ENCODE measurements around the gene ANKRD7.
A peak's percentile ranks its signal among the peaks of the same experiment; 100 is the strongest.

Gene ANKRD7

GRCh38 chr7:118214051-118214832 lies 10.3 kb upstream of the ANKRD7 start:
- peak overlapping the region; percentile 89 for H3K4me2 ChIP-seq (ENCODE audit: low read length)
- no peaks in the 10 kb centered on the region for H3K36me3 ChIP-seq (replicated peaks; ENCODE audit: low read depth, low read length)

DNA sequence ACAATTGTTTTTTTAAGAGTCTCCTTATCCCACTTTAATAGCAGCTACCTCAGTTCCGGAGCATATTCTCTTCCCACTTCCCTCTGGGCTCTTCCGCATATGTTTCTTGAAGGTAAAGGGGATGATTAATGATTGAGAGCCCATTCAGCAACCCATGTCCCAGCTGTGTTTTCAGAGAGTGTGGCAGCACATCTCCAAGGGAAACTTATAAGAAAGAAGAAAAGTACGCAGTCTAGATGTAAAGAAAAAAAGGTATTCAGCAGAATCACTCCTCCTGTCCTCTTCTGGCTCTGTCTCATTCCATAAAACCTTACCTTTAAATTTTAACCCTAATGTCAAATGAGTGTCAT lies 9.7 kb upstream of the ANKRD7 start:
- Histone ChIP-seq H4K20me1 (ENCODE audit: insufficient read depth, low read length) (no peaks in the 10 kb centered on the region), H2AFZ (ENCODE audit: low read depth, low read length) (peak overlapping the region; percentile 95), H3K36me3 (replicated peaks; ENCODE audit: low read depth, low read length) (no peaks in the 10 kb centered on the region), H3K4me3 (ENCODE audit: low read length) (peak overlapping the region; percentile 84), H3K4me1 (ENCODE audit: low read length) (peaks cover 4% of the 10 kb centered on the region), H3K27ac (ENCODE audit: low read length) (no peak overlapping the region), H3K9ac (ENCODE audit: low read length) (peak overlapping the region; percentile 78), H3K27me3 (ENCODE audit: low read depth, low read length) (no peaks in the 10 kb centered on the region), H3K4me2 (ENCODE audit: low read length) (peak overlapping the region; percentile 89), H3K9me3 (ENCODE audit: insufficient read depth, low read length) (no peaks in the 10 kb centered on the region), H3K79me2 (ENCODE audit: low read length) (no peaks in the 10 kb centered on the region)
- TF ChIP-seq, protein P1, sequence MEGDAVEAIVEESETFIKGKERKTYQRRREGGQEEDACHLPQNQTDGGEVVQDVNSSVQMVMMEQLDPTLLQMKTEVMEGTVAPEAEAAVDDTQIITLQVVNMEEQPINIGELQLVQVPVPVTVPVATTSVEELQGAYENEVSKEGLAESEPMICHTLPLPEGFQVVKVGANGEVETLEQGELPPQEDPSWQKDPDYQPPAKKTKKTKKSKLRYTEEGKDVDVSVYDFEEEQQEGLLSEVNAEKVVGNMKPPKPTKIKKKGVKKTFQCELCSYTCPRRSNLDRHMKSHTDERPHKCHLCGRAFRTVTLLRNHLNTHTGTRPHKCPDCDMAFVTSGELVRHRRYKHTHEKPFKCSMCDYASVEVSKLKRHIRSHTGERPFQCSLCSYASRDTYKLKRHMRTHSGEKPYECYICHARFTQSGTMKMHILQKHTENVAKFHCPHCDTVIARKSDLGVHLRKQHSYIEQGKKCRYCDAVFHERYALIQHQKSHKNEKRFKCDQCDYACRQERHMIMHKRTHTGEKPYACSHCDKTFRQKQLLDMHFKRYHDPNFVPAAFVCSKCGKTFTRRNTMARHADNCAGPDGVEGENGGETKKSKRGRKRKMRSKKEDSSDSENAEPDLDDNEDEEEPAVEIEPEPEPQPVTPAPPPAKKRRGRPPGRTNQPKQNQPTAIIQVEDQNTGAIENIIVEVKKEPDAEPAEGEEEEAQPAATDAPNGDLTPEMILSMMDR (IDR thresholded peaks at IDR 0.05; ENCODE audit: low read depth, low read length) = no peak
- no peak for TF ChIP-seq EZH2phosphoT487 (IDR thresholded peaks at IDR 0.05; ENCODE audit: low read depth)

More at GRCh38 chr7:118214051-118214832, 10.3 kb upstream of the ANKRD7 start:
- TF ChIP-seq, protein P1 (IDR thresholded peaks at IDR 0.05; ENCODE audit: low read depth, low read length) = no peak
- TF ChIP-seq EZH2phosphoT487 (IDR thresholded peaks at IDR 0.05; ENCODE audit: low read depth) = no peak
- peak overlapping the region; percentile 78 for H3K9ac ChIP-seq (ENCODE audit: low read length)
- no peaks in the 10 kb centered on the region for H3K27me3 ChIP-seq (ENCODE audit: low read depth, low read length)
- H3K27ac ChIP-seq (ENCODE audit: low read length) = peak overlapping the region; percentile 25; the same call in 1 of the 2 replicates
- H3K79me2 ChIP-seq (ENCODE audit: low read length) = no peaks in the 10 kb centered on the region
- no peaks in the 10 kb centered on the region for H4K20me1 ChIP-seq (ENCODE audit: insufficient read depth, low read length)
- peaks cover 4% of the 10 kb centered on the region for H3K4me1 ChIP-seq (ENCODE audit: low read length)
- H2AFZ ChIP-seq (ENCODE audit: low read depth, low read length) = peak overlapping the region; percentile 95
- no peaks in the 10 kb centered on the region for H3K9me3 ChIP-seq (ENCODE audit: insufficient read depth, low read length)
- peak overlapping the region; percentile 84 for H3K4me3 ChIP-seq (ENCODE audit: low read length)

GRCh38 chr7:118217210-118217619 lies 7.3 kb upstream of the ANKRD7 start:
- Histone ChIP-seq H3K36me3 (replicated peaks; ENCODE audit: low read depth, low read length) (no peaks in the 10 kb centered on the region), H4K20me1 (ENCODE audit: insufficient read depth, low read length) (no peaks in the 10 kb centered on the region), H3K9me3 (ENCODE audit: insufficient read depth, low read length) (no peaks in the 10 kb centered on the region), H3K4me2 (ENCODE audit: low read length) (no peak overlapping the region), H3K27ac (ENCODE audit: low read length) (no peak overlapping the region), H2AFZ (ENCODE audit: low read depth, low read length) (no peak overlapping the region), H3K27me3 (ENCODE audit: low read depth, low read length) (no peaks in the 10 kb centered on the region), H3K9ac (ENCODE audit: low read length) (no peak overlapping the region), H3K79me2 (ENCODE audit: low read length) (no peaks in the 10 kb centered on the region), H3K4me1 (ENCODE audit: low read length) (peaks cover 4% of the 10 kb centered on the region), H3K4me3 (ENCODE audit: low read length) (no peak overlapping the region)
- no peak for TF ChIP-seq EZH2phosphoT487 (IDR thresholded peaks at IDR 0.05; ENCODE audit: low read depth)
- TF ChIP-seq, protein P1 (IDR thresholded peaks at IDR 0.05; ENCODE audit: low read depth, low read length) = no peak

- no peaks in the 10 kb centered on the region for H3K27me3 ChIP-seq (ENCODE audit: low read depth, low read length)
- no peaks in the 10 kb centered on the region for H3K36me3 ChIP-seq (replicated peaks; ENCODE audit: low read depth, low read length)
- H3K4me1 ChIP-seq (ENCODE audit: low read length) = peaks cover 4% of the 10 kb centered on the region
- H3K27ac ChIP-seq (ENCODE audit: low read length) = no peak overlapping the region
- TF ChIP-seq, protein P1 (IDR thresholded peaks at IDR 0.05; ENCODE audit: low read depth, low read length) = no peak
- no peak for TF ChIP-seq EZH2phosphoT487 (IDR thresholded peaks at IDR 0.05; ENCODE audit: low read depth)
- H3K9ac ChIP-seq (ENCODE audit: low read length) = no peak overlapping the region
- no peak overlapping the region for H3K4me2 ChIP-seq (ENCODE audit: low read length)
- H4K20me1 ChIP-seq (ENCODE audit: insufficient read depth, low read length) = no peaks in the 10 kb centered on the region
- H3K9me3 ChIP-seq (ENCODE audit: insufficient read depth, low read length) = no peaks in the 10 kb centered on the region
- H3K4me3 ChIP-seq (ENCODE audit: low read length) = no peak overlapping the region
- H3K79me2 ChIP-seq (ENCODE audit: low read length) = no peaks in the 10 kb centered on the region
- H2AFZ ChIP-seq (ENCODE audit: low read depth, low read length) = no peak overlapping the region
Observed at GRCh38 chr7:118218413-118219156, 5.9 kb upstream of the ANKRD7 start.
